ENCODE data around the gene PGAP6.

Gene PGAP6

GRCh38 chr16:401468-402348, 19.9 kb upstream of the PGAP6 start, which contains the start of gene DECR2:
Gene DECR2 (plus strand): TSS chr16:401885. CDS start chr16:401964, 79 bp downstream.
- Histone ChIP-seq H3K4me2 (ENCODE audit: low read length) (peak within 1 kb of the TSS; percentile 65), H3K27me3 (ENCODE audit: control insufficient read depth, low read length) (no peaks in the 10 kb centered on the region), H3K9me2 (replicated peaks; ENCODE audit: control insufficient read depth, low read length) (no peaks in the 10 kb centered on the region), H3K27ac (ENCODE audit: low read depth, low read length) (peak within 1 kb of the TSS; percentile 84), H3K9me3 (ENCODE audit: control insufficient read depth, insufficient read depth, low read length) (no peaks in the 10 kb centered on the region), H3F3A (ENCODE audit: control insufficient read depth, insufficient read depth) (peaks cover 26% of the 10 kb centered on the region), H4K20me1 (ENCODE audit: control insufficient read depth, insufficient read depth, low read depth, low read length) (no peaks in the 10 kb centered on the region), H3K36me3 (ENCODE audit: control insufficient read depth, low read length) (peaks cover 34% of the 10 kb centered on the region), H3K4me1 (ENCODE audit: control insufficient read depth, low read length) (peaks cover 36% of the 10 kb centered on the region), H3K4me3 (ENCODE audit: low read length) (peak within 1 kb of the TSS; percentile 83), H3K79me2 (ENCODE audit: control insufficient read depth, low read length) (peaks cover 26% of the 10 kb centered on the region)
- TF ChIP-seq, protein P1, sequence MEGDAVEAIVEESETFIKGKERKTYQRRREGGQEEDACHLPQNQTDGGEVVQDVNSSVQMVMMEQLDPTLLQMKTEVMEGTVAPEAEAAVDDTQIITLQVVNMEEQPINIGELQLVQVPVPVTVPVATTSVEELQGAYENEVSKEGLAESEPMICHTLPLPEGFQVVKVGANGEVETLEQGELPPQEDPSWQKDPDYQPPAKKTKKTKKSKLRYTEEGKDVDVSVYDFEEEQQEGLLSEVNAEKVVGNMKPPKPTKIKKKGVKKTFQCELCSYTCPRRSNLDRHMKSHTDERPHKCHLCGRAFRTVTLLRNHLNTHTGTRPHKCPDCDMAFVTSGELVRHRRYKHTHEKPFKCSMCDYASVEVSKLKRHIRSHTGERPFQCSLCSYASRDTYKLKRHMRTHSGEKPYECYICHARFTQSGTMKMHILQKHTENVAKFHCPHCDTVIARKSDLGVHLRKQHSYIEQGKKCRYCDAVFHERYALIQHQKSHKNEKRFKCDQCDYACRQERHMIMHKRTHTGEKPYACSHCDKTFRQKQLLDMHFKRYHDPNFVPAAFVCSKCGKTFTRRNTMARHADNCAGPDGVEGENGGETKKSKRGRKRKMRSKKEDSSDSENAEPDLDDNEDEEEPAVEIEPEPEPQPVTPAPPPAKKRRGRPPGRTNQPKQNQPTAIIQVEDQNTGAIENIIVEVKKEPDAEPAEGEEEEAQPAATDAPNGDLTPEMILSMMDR (IDR thresholded peaks at IDR 0.05; ENCODE audit: low read depth, low read length, poor library complexity, severe bottlenecking) = peak; percentile 74
- TF ChIP-seq EZH2phosphoT487 (IDR thresholded peaks at IDR 0.05; ENCODE audit: borderline replicate concordance, low read length) = no peak

GRCh38 chr16:400061-400591, 18.3 kb upstream of the PGAP6 start:
- peaks cover 52% of the 10 kb centered on the region for H3K4me1 ChIP-seq (ENCODE audit: control insufficient read depth, low read length)
- no peaks in the 10 kb centered on the region for H3K27me3 ChIP-seq (ENCODE audit: control insufficient read depth, low read length)
- peak overlapping the region; percentile 84 for H3K27ac ChIP-seq (ENCODE audit: low read depth, low read length)
- peaks cover 34% of the 10 kb centered on the region for H3K36me3 ChIP-seq (ENCODE audit: control insufficient read depth, low read length)
- no peaks in the 10 kb centered on the region for H3K9me2 ChIP-seq (replicated peaks; ENCODE audit: control insufficient read depth, low read length)
- no peaks in the 10 kb centered on the region for H3K9me3 ChIP-seq (ENCODE audit: control insufficient read depth, insufficient read depth, low read length)
- H3F3A ChIP-seq (ENCODE audit: control insufficient read depth, insufficient read depth) = peaks cover 36% of the 10 kb centered on the region
- TF ChIP-seq EZH2phosphoT487 (IDR thresholded peaks at IDR 0.05; ENCODE audit: borderline replicate concordance, low read length) = no peak
- TF ChIP-seq, protein P1 (IDR thresholded peaks at IDR 0.05; ENCODE audit: low read depth, low read length, poor library complexity, severe bottlenecking) = no peak
- H3K4me3 ChIP-seq (ENCODE audit: low read length) = peak overlapping the region; percentile 83
- H3K79me2 ChIP-seq (ENCODE audit: control insufficient read depth, low read length) = peaks cover 39% of the 10 kb centered on the region
- peak overlapping the region; percentile 65 for H3K4me2 ChIP-seq (ENCODE audit: low read length)
- H4K20me1 ChIP-seq (ENCODE audit: control insufficient read depth, insufficient read depth, low read depth, low read length) = no peaks in the 10 kb centered on the region

- no peak for TF ChIP-seq EZH2phosphoT487 (IDR thresholded peaks at IDR 0.05; ENCODE audit: borderline replicate concordance, low read length)
- TF ChIP-seq, protein P1 (IDR thresholded peaks at IDR 0.05; ENCODE audit: low read depth, low read length, poor library complexity, severe bottlenecking) = no peak
- peak overlapping the region; percentile 84 for H3K27ac ChIP-seq (ENCODE audit: low read depth, low read length)
- H3K4me1 ChIP-seq (ENCODE audit: control insufficient read depth, low read length) = peaks cover 55% of the 10 kb centered on the region
- H3K9me2 ChIP-seq (replicated peaks; ENCODE audit: control insufficient read depth, low read length) = no peaks in the 10 kb centered on the region
- peak overlapping the region; percentile 83 for H3K4me3 ChIP-seq (ENCODE audit: low read length)
- H3K79me2 ChIP-seq (ENCODE audit: control insufficient read depth, low read length) = peaks cover 42% of the 10 kb centered on the region
- no peaks in the 10 kb centered on the region for H3K27me3 ChIP-seq (ENCODE audit: control insufficient read depth, low read length)
- no peaks in the 10 kb centered on the region for H3K9me3 ChIP-seq (ENCODE audit: control insufficient read depth, insufficient read depth, low read length)
- H3K4me2 ChIP-seq (ENCODE audit: low read length) = peak overlapping the region; percentile 65
- no peaks in the 10 kb centered on the region for H4K20me1 ChIP-seq (ENCODE audit: control insufficient read depth, insufficient read depth, low read depth, low read length)
- H3K36me3 ChIP-seq (ENCODE audit: control insufficient read depth, low read length) = peaks cover 34% of the 10 kb centered on the region
- peaks cover 38% of the 10 kb centered on the region for H3F3A ChIP-seq (ENCODE audit: control insufficient read depth, insufficient read depth)
Measured at GRCh38 chr16:399340-400019, 17.7 kb upstream of the PGAP6 start.
